Stimulated activated naive CD8-positive, alpha-beta T cell treated with anti-CD3 and anti-CD28 coated beads, Interleukin-15, amount 100 ng/mL, for 72 hours (primary cell): ENCODE results near the gene ST6GALNAC3.

Experiments
- ATAC-seq: fragments of 150-1000 bp; cut with Tn5 transposase; 2 replicates; pipeline ENCODE4 v1.10.0; 2021; ENCODE audit warnings: mild to moderate bottlenecking, moderate library complexity
- DNase-seq, 2 donors: peaks; one replicate each; pipeline ENCODE4 v3.0.0; 2021 to 2022
- H3K27ac Mint-ChIP-seq, 2 donors: one replicate each; pipeline ENCODE4 v1.8.0; 2022; ENCODE audit warnings: mild to moderate bottlenecking in 2 of 2, mixed read lengths in 2 of 2, moderate library complexity in 2 of 2
- H3K27me3 Mint-ChIP-seq: one replicate; pipeline ENCODE4 v1.8.0; 2022; ENCODE audit warnings: mixed read lengths
- H3K4me1 Mint-ChIP-seq: one replicate; pipeline ENCODE4 v1.8.0; 2022; ENCODE audit warnings: mild to moderate bottlenecking, mixed read lengths
- H3K4me3 Mint-ChIP-seq, 2 donors: one replicate each; pipeline ENCODE4 v1.8.0; 2022; ENCODE audit warnings: mild to moderate bottlenecking in 2 of 2, mixed read lengths in 2 of 2, moderate library complexity in 1 of 2
- H3K9me3 Mint-ChIP-seq, 2 donors: one replicate each; pipeline ENCODE4 v1.8.0; 2022; ENCODE audit warnings: mixed read lengths in 2 of 2

The ST6GALNAC3 gene

GRCh38 chr1:76661531-76661930 lies 587.0 kb downstream of the ST6GALNAC3 start:
- peaks cover 10% of the 10 kb centered on the region for H3K27me3 Mint-ChIP-seq
- DNase-seq (no peak), ATAC-seq (no peak)
- no peak overlapping the region for H3K4me3 Mint-ChIP-seq
- H3K4me1 Mint-ChIP-seq: no peaks in the 10 kb centered on the region
- peaks cover 5 to 19% of the 10 kb centered on the region in 2 donors for H3K9me3 Mint-ChIP-seq
- no peak overlapping the region for H3K27ac Mint-ChIP-seq

GRCh38 chr1:76666499-76666898 lies 592.0 kb downstream of the ST6GALNAC3 start:
- no peaks in the 10 kb centered on the region for H3K27me3 Mint-ChIP-seq
- peaks cover 0 to 5% of the 10 kb centered on the region in 2 donors for H3K9me3 Mint-ChIP-seq
- no peak overlapping the region for H3K27ac Mint-ChIP-seq
- no peak for DNase-seq
- H3K4me1 Mint-ChIP-seq: no peaks in the 10 kb centered on the region
- ATAC-seq: no peak
- H3K4me3 Mint-ChIP-seq: no peak overlapping the region

GRCh38 chr1:76668046-76668445 lies 593.5 kb downstream of the ST6GALNAC3 start:
- Mint-ChIP-seq H3K9me3 (peaks cover 0 to 5% of the 10 kb centered on the region in 2 donors), H3K4me1 (no peaks in the 10 kb centered on the region), H3K4me3 (no peak overlapping the region), H3K27ac (no peak overlapping the region), H3K27me3 (no peaks in the 10 kb centered on the region)
- DNase-seq (no peak), ATAC-seq (no peak)

GRCh38 chr1:76669131-76669530 lies 594.6 kb downstream of the ST6GALNAC3 start:
- no peaks in the 10 kb centered on the region for H3K4me1 Mint-ChIP-seq
- DNase-seq (no peak), ATAC-seq (no peak)
- no peak overlapping the region for H3K27ac Mint-ChIP-seq
- H3K4me3 Mint-ChIP-seq: no peak overlapping the region
- H3K9me3 Mint-ChIP-seq: peaks cover 0 to 3% of the 10 kb centered on the region in 2 donors
- peaks cover 6% of the 10 kb centered on the region for H3K27me3 Mint-ChIP-seq

GRCh38 chr1:76669624-76670315 lies 595.2 kb downstream of the ST6GALNAC3 start:
- Mint-ChIP-seq H3K4me3 (no peak overlapping the region), H3K4me1 (no peaks in the 10 kb centered on the region), H3K27ac (no peak overlapping the region), H3K9me3 (no peaks in the 10 kb centered on the region), H3K27me3 (peaks cover 12% of the 10 kb centered on the region)
- no peak for ATAC-seq
- no peak for DNase-seq

GRCh38 chr1:76674689-76675210 lies 600.2 kb downstream of the ST6GALNAC3 start:
- no peak overlapping the region for H3K4me3 Mint-ChIP-seq
- H3K27ac Mint-ChIP-seq: no peak overlapping the region
- H3K27me3 Mint-ChIP-seq: peaks cover 16% of the 10 kb centered on the region
- H3K9me3 Mint-ChIP-seq: no peaks in the 10 kb centered on the region
- H3K4me1 Mint-ChIP-seq: no peaks in the 10 kb centered on the region
- DNase-seq (no peak), ATAC-seq (no peak)

GRCh38 chr1:76677416-76678405 lies 603.2 kb downstream of the ST6GALNAC3 start:
- ATAC-seq (no peak), DNase-seq (no peak)
- Mint-ChIP-seq H3K4me3 (no peak overlapping the region), H3K4me1 (no peaks in the 10 kb centered on the region), H3K27me3 (peaks cover 16% of the 10 kb centered on the region), H3K27ac (no peak overlapping the region), H3K9me3 (no peaks in the 10 kb centered on the region)

- Mint-ChIP-seq H3K4me3 (no peak overlapping the region), H3K4me1 (no peaks in the 10 kb centered on the region), H3K27ac (no peak overlapping the region), H3K27me3 (peaks cover 5% of the 10 kb centered on the region), H3K9me3 (no peaks in the 10 kb centered on the region)
- ATAC-seq (no peak), DNase-seq (no peak)
Observed at GRCh38 chr1:76679534-76680152, 605.1 kb downstream of the ST6GALNAC3 start.

GRCh38 chr1:76680651-76681050 lies 606.1 kb downstream of the ST6GALNAC3 start:
- DNase-seq (no peak), ATAC-seq (no peak)
- Mint-ChIP-seq H3K27ac (no peak overlapping the region), H3K9me3 (no peaks in the 10 kb centered on the region), H3K4me1 (no peaks in the 10 kb centered on the region), H3K27me3 (no peaks in the 10 kb centered on the region), H3K4me3 (no peak overlapping the region)

- no peaks in the 10 kb centered on the region for H3K4me1 Mint-ChIP-seq
- no peaks in the 10 kb centered on the region for H3K9me3 Mint-ChIP-seq
- H3K4me3 Mint-ChIP-seq: no peak overlapping the region
- no peak overlapping the region for H3K27ac Mint-ChIP-seq
- ATAC-seq: no peak
- DNase-seq: no peak
- no peaks in the 10 kb centered on the region for H3K27me3 Mint-ChIP-seq
Observed at GRCh38 chr1:76682138-76682537, 607.6 kb downstream of the ST6GALNAC3 start.
